ENCODE results near the gene DIP2B.
"Not testable (repeated sequence)": the region's sequence is repeated elsewhere in the genome, so short reads cannot be mapped to it uniquely, and the experiment has no call there.

DIP2B gene, protein sequence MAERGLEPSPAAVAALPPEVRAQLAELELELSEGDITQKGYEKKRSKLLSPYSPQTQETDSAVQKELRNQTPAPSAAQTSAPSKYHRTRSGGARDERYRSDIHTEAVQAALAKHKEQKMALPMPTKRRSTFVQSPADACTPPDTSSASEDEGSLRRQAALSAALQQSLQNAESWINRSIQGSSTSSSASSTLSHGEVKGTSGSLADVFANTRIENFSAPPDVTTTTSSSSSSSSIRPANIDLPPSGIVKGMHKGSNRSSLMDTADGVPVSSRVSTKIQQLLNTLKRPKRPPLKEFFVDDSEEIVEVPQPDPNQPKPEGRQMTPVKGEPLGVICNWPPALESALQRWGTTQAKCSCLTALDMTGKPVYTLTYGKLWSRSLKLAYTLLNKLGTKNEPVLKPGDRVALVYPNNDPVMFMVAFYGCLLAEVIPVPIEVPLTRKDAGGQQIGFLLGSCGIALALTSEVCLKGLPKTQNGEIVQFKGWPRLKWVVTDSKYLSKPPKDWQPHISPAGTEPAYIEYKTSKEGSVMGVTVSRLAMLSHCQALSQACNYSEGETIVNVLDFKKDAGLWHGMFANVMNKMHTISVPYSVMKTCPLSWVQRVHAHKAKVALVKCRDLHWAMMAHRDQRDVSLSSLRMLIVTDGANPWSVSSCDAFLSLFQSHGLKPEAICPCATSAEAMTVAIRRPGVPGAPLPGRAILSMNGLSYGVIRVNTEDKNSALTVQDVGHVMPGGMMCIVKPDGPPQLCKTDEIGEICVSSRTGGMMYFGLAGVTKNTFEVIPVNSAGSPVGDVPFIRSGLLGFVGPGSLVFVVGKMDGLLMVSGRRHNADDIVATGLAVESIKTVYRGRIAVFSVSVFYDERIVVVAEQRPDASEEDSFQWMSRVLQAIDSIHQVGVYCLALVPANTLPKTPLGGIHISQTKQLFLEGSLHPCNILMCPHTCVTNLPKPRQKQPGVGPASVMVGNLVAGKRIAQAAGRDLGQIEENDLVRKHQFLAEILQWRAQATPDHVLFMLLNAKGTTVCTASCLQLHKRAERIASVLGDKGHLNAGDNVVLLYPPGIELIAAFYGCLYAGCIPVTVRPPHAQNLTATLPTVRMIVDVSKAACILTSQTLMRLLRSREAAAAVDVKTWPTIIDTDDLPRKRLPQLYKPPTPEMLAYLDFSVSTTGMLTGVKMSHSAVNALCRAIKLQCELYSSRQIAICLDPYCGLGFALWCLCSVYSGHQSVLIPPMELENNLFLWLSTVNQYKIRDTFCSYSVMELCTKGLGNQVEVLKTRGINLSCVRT (N-terminal part only)

DNA sequence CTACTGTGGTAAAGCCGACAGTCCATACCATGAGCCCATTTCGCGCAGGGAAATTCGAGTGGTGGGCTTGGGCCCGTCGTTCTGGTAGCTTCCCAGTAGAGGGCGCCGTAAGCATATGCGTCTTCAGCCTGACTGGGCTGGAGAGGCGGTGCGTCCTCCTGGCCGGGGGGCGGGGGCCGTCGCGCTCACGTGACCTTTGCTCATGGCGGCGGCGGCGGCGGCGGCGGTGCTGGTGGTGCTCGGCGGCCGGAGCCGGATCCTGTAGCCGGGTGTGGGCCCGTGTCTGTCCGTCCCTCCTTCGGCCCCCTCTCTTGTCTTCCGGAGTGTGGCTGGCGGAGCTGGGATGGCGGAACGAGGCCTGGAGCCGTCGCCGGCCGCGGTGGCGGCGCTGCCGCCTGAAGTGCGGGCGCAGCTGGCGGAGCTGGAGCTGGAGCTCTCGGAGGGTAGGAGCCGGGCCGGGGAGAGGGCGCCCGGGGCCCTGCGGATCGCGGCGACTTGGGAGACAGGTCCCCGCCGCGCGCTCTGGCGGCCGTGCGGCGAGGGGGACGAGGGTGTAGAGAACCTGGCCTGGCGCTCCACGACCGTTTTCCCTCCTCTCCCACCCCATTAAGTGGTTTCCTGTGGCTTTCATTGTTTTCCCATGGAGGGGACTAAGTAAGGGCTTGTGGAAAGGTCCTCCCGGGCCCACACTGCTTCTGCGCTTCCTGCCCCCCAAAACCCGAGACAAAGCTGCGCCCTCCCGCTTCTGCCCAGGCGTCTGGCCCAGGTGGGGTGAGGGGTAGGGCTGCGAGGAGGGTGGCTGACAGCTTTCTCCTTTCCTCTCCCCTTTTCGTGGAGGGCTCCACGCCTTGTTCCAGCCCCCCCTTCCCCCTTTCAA lies at the start of gene DIP2B:
Gene DIP2B (plus strand): TSS at position 188 of the 877 bp plus-strand sequence. CDS start 156 bp downstream, at position 344.
- in situ Hi-C loops (cut with MboI; ENCODE audit: low sequenced_read_pairs): loop anchor here (25.0 kb wide), 1 partner anchor 807 kb away; the partner anchor contains the start of gene BIN2

DNA sequence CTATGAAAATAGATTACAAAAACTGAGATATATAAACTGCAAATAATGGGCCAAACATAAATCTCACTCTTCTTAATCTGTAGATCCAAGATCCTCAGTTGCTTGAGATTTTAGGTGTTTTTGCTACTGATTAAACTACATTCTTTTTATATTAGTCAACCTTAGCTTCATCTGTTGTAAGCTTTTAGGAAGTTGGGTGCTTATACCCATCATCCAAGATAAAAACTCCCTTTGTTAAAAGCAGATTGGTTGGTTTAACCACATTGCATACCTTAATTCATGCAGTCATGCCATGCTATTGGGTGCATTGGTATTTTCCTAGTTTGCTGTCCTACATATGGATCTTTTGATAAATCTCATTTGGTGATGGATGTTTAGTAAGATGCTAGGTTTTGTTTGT lies 46.2 kb upstream of the DIP2B start:
- in situ Hi-C loops (cut with MboI; ENCODE audit: low sequenced_read_pairs): no loop called here

GRCh38 chr12:50467439-50467838 lies 37.3 kb upstream of the DIP2B start:
- in situ Hi-C loops (cut with MboI; ENCODE audit: low sequenced_read_pairs): no loop called here

GRCh38 chr12:50477241-50477832 lies 27.4 kb upstream of the DIP2B start:
- in situ Hi-C loops (cut with MboI; ENCODE audit: low sequenced_read_pairs): no loop called here

DNA sequence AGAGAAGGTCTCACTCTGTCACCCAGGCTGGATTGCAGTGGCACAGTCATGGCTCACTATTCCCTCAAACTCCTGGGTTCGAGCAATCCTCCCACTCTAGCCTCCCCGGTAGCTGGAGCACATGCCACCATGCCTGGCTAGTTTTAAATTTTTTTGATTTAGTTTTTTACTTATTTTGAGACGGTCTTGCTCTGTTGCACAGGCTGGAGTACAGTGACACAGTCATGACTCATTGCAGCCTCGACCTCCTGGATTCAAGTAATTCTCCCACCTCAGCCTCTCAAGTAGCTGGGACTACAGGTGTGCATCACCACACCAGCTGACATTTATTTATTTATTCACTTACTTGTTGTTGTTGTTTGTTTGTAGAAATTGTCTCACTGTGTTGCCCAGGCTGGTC lies 22.2 kb upstream of the DIP2B start:
- in situ Hi-C loops (cut with MboI; ENCODE audit: low sequenced_read_pairs): no loop called here

GRCh38 chr12:50483488-50483887 lies 21.3 kb upstream of the DIP2B start:
- in situ Hi-C loops (cut with MboI; ENCODE audit: low sequenced_read_pairs): no loop called here

GRCh38 chr12:50488801-50489200 lies 16.0 kb upstream of the DIP2B start:
- in situ Hi-C loops (cut with MboI; ENCODE audit: low sequenced_read_pairs): no loop called here

GRCh38 chr12:50498119-50498518 lies 6.7 kb upstream of the DIP2B start:
- in situ Hi-C loops (cut with MboI; ENCODE audit: low sequenced_read_pairs): not testable (repeated sequence)

- in situ Hi-C loops (cut with MboI; ENCODE audit: low sequenced_read_pairs): loop anchor here (25.0 kb wide), 1 partner anchor 806 kb away; the partner anchor contains the start of gene BIN2
These were observed 1.1 kb downstream of the DIP2B start for GRCh38 chr12:50505675-50506530.

GRCh38 chr12:50506753-50507473 lies 2.1 kb downstream of the DIP2B start:
- in situ Hi-C loops (cut with MboI; ENCODE audit: low sequenced_read_pairs): loop anchor here (25.0 kb wide), 1 partner anchor 805 kb away; the partner anchor contains the start of gene BIN2

DNA sequence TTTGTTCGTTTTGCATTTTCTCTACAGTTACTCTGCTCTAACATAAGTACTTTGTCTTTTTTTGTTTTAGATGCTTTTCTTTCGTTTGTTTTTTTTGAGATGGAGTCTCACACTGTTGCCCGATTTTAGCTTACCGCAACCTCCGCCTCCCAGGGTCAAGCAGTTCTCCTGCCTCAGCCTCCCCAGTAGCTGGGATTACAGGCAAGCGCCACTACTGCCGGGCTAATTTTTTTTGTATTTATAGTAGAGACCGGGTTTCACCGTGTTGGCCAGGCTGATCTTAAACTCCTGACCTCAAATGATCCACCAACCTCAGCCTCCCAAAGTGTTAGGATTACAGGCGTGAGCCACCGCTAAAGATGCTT lies 2.7 kb downstream of the DIP2B start:
- in situ Hi-C loops (cut with MboI; ENCODE audit: low sequenced_read_pairs): loop anchor here (25.0 kb wide), 1 partner anchor 805 kb away; the partner anchor contains the start of gene BIN2

GRCh38 chr12:50507930-50508329 lies 3.1 kb downstream of the DIP2B start:
- in situ Hi-C loops (cut with MboI; ENCODE audit: low sequenced_read_pairs): loop anchor here (25.0 kb wide), 1 partner anchor 804 kb away; the partner anchor contains the start of gene BIN2

DNA sequence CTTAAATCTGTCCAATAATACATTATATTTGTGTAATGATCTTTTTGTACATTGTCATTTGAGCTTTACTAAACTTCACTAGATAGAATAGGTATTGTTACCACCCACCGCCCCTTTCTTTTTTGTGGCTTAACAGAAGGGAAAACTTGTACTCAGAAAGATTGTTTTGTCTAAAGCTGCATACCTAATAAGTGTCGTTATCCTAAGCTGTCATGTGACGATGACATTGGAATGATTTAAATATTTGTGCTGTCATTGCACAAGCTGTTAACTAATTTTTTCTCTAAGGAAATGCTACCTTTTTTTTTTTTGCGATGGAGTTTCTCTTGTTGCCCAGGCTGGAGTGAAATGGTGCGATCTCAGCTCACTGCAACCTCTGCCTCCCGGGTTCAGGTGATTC lies 3.6 kb downstream of the DIP2B start:
- in situ Hi-C loops (cut with MboI; ENCODE audit: low sequenced_read_pairs): loop anchor here (25.0 kb wide), 1 partner anchor 804 kb away; the partner anchor contains the start of gene BIN2

GRCh38 chr12:50508970-50509663 lies 4.3 kb downstream of the DIP2B start:
- in situ Hi-C loops (cut with MboI; ENCODE audit: low sequenced_read_pairs): loop anchor here (25.0 kb wide), 1 partner anchor 803 kb away; the partner anchor contains the start of gene BIN2

GRCh38 chr12:50514526-50515276 lies 9.9 kb downstream of the DIP2B start:
- in situ Hi-C loops (cut with MboI; ENCODE audit: low sequenced_read_pairs): loop anchor here (10.0 to 25.0 kb wide), 2 partner anchors 120 to 798 kb away; partner anchors contain the start of gene BIN2

GRCh38 chr12:50515587-50515986 lies 10.8 kb downstream of the DIP2B start:
- in situ Hi-C loops (cut with MboI; ENCODE audit: low sequenced_read_pairs): loop anchor here (10.0 to 25.0 kb wide), 2 partner anchors 119 to 797 kb away; partner anchors contain the start of gene BIN2
